T-helper 2 cell treated with Interferon-gamma antibody and Interleukin-4, amounts not matched to agents 5 μg/mL and 100 μg/mL, for 36 hours (primary cell): Measurements from ENCODE around the gene CD27.
"Not testable (repeated sequence)": the region's sequence is repeated elsewhere in the genome, so short reads cannot be mapped to it uniquely, and the experiment has no call there.

Experiments
- DNase-seq: peaks from one replicate; pipeline ENCODE4 v3.0.0; 2021; ENCODE audit warnings: low spot score
- H3K27ac Mint-ChIP-seq: one replicate; pipeline ENCODE4 v1.8.0; 2021; ENCODE audit warnings: mild to moderate bottlenecking, mixed read lengths
- H3K27me3 Mint-ChIP-seq: one replicate; pipeline ENCODE4 v1.8.0; 2021; ENCODE audit warnings: low read depth, mixed read lengths
- H3K36me3 Mint-ChIP-seq: one replicate; pipeline ENCODE4 v1.8.0; 2021; ENCODE audit warnings: low read depth, mixed read lengths
- H3K4me1 Mint-ChIP-seq: one replicate; pipeline ENCODE4 v1.8.0; 2021; ENCODE audit warnings: low read depth, mixed read lengths
- H3K4me3 Mint-ChIP-seq: one replicate; pipeline ENCODE4 v1.8.0; 2022; ENCODE audit warnings: mild to moderate bottlenecking, moderate library complexity, mixed read lengths
- H3K9me3 Mint-ChIP-seq: one replicate; pipeline ENCODE4 v1.8.0; 2021; ENCODE audit warnings: mixed read lengths

CD27 gene

GRCh38 chr12:6425590-6426531 lies 18.9 kb upstream of the CD27 start:
- Mint-ChIP-seq H3K4me3 (no peak overlapping the region), H3K4me1 (peaks cover 49% of the 10 kb centered on the region), H3K27ac (peak overlapping the region; percentile 97), H3K36me3 (no peaks in the 10 kb centered on the region), H3K9me3 (no peaks in the 10 kb centered on the region), H3K27me3 (no peaks in the 10 kb centered on the region)
- peak; percentile 10 for DNase-seq

DNA sequence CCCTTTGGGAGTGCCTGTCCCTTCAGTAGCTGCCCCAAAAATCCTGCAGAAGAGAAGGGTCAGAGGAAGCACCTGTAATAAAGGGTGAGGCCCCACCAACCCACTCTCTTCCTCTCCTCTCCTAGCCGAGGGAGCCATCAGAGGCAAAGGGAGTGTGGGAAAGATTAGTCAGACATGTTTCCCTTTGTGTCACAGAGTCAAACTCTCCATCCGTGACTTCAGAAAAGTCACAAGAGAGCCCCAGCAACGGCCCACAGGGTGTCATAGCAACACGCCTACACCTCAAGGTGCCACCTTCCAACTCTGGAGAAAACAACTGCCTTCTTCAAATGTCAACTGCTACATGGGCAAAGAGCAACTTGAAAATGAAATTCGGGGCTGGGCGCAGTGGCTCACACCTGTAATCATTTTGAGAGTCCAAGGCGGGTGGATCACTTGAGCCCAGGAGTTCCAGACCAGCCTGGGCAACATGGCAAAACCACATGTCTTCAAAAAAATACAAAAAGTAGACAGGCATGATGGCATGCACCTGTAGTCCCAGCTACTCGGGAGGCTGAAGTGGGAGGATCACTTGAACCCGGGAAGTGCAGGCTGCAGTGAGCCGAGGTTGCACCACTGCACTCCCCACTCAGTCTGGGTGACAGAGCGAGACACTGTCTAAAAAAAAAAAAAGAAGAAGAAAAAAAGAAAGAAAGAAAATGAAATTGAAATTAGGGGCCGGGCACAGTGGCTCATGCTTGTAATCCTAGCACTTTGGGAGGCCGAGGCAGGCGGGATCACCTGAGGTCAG lies 17.7 kb upstream of the CD27 start:
- no peaks in the 10 kb centered on the region for H3K27me3 Mint-ChIP-seq
- H3K4me1 Mint-ChIP-seq = peaks cover 56% of the 10 kb centered on the region
- no peaks in the 10 kb centered on the region for H3K9me3 Mint-ChIP-seq

GRCh38 chr12:6427796-6428195 lies 17.0 kb upstream of the CD27 start:
- not testable (repeated sequence) for H3K27me3 Mint-ChIP-seq, H3K36me3 Mint-ChIP-seq, DNase-seq, H3K9me3 Mint-ChIP-seq
- peak overlapping the region; percentile 10 for H3K4me3 Mint-ChIP-seq
- H3K4me1 Mint-ChIP-seq = peaks cover 58% of the 10 kb centered on the region
- peak overlapping the region; percentile 14 for H3K27ac Mint-ChIP-seq

More for the DNA sequence above, 17.7 kb upstream of the CD27 start:
- peak overlapping the region; percentile 97 for H3K27ac Mint-ChIP-seq
- no peaks in the 10 kb centered on the region for H3K36me3 Mint-ChIP-seq
- peak overlapping the region; percentile 82 for H3K4me3 Mint-ChIP-seq
- peak; percentile 96 for DNase-seq

- Mint-ChIP-seq H3K36me3 (no peaks in the 10 kb centered on the region), H3K27me3 (no peaks in the 10 kb centered on the region), H3K9me3 (no peaks in the 10 kb centered on the region), H3K4me1 (peaks cover 59% of the 10 kb centered on the region), H3K4me3 (peak overlapping the region; percentile 10), H3K27ac (no peak overlapping the region)
- no peak for DNase-seq
Observed at GRCh38 chr12:6428326-6428725, 16.4 kb upstream of the CD27 start.

GRCh38 chr12:6430124-6430989 lies 14.4 kb upstream of the CD27 start:
- H3K36me3 Mint-ChIP-seq = no peaks in the 10 kb centered on the region
- no peaks in the 10 kb centered on the region for H3K27me3 Mint-ChIP-seq
- peaks cover 60% of the 10 kb centered on the region for H3K4me1 Mint-ChIP-seq
- no peaks in the 10 kb centered on the region for H3K9me3 Mint-ChIP-seq
- peak overlapping the region; percentile 43 for H3K4me3 Mint-ChIP-seq
- DNase-seq = peak; percentile 62
- peak overlapping the region; percentile 52 for H3K27ac Mint-ChIP-seq

DNA sequence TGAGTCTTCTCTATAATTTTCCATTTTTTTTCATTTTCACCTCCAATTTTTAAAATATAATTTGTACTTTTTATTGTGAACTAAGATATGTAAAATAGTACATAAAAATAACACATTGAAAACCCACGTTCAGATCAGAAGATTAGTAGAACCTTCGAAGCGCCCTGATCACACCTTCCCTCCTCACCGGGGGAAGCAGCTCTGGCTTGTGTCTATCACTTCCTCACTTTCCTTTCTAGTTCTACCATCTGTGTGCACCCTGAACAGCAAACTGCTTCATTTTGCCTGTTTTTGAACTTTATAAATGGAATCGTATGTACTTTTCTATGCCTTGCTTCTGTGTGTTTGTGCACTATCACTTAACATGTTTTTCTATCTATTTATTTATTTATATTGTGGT lies 11.8 kb upstream of the CD27 start:
- Mint-ChIP-seq H3K36me3 (no peaks in the 10 kb centered on the region), H3K4me1 (peaks cover 42% of the 10 kb centered on the region), H3K27me3 (no peaks in the 10 kb centered on the region), H3K27ac (peak overlapping the region; percentile 41), H3K4me3 (no peak overlapping the region), H3K9me3 (no peaks in the 10 kb centered on the region)
- DNase-seq = no peak

GRCh38 chr12:6434205-6435140 lies 10.3 kb upstream of the CD27 start:
- Mint-ChIP-seq H3K4me1 (peaks cover 43% of the 10 kb centered on the region), H3K36me3 (no peaks in the 10 kb centered on the region), H3K4me3 (peak overlapping the region; percentile 74), H3K27me3 (no peaks in the 10 kb centered on the region), H3K27ac (peak overlapping the region; percentile 89), H3K9me3 (no peaks in the 10 kb centered on the region)
- no peak for DNase-seq

- no peak overlapping the region for H3K4me3 Mint-ChIP-seq
- no peak for DNase-seq
- H3K36me3 Mint-ChIP-seq = no peaks in the 10 kb centered on the region
- peaks cover 30% of the 10 kb centered on the region for H3K4me1 Mint-ChIP-seq
- H3K27ac Mint-ChIP-seq = no peak overlapping the region
- no peaks in the 10 kb centered on the region for H3K27me3 Mint-ChIP-seq
- no peaks in the 10 kb centered on the region for H3K9me3 Mint-ChIP-seq
Observed at GRCh38 chr12:6435961-6436715, 8.6 kb upstream of the CD27 start.

DNA sequence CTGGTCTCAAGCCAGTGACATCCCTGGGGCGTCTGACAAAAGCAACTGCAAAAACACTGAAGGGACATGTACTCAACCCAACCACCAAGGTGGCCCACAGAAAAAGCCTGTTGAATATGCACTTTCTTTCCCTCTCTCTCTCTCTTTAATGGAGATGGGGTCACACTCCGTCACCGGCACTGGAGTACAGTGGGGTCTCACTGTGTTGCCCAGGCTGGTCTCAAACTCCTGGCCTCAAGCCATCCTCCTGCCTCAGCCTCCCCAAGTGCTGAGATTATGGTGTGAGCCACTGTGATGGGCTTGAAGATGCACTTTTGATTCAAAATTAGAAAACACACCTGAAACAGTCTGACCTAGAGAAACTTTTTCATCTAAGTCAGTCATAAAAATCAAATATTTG lies 7.2 kb upstream of the CD27 start:
- H3K9me3 Mint-ChIP-seq = no peaks in the 10 kb centered on the region
- no peak overlapping the region for H3K4me3 Mint-ChIP-seq
- H3K27me3 Mint-ChIP-seq = no peaks in the 10 kb centered on the region
- H3K36me3 Mint-ChIP-seq = no peaks in the 10 kb centered on the region
- H3K4me1 Mint-ChIP-seq = peaks cover 26% of the 10 kb centered on the region
- no peak for DNase-seq
- H3K27ac Mint-ChIP-seq = no peak overlapping the region

- Mint-ChIP-seq H3K27ac (no peak overlapping the region), H3K4me1 (peaks cover 26% of the 10 kb centered on the region), H3K27me3 (no peaks in the 10 kb centered on the region), H3K9me3 (no peaks in the 10 kb centered on the region), H3K36me3 (no peaks in the 10 kb centered on the region), H3K4me3 (no peak overlapping the region)
- DNase-seq = no peak
Observed at GRCh38 chr12:6438345-6438744, 6.4 kb upstream of the CD27 start.

DNA sequence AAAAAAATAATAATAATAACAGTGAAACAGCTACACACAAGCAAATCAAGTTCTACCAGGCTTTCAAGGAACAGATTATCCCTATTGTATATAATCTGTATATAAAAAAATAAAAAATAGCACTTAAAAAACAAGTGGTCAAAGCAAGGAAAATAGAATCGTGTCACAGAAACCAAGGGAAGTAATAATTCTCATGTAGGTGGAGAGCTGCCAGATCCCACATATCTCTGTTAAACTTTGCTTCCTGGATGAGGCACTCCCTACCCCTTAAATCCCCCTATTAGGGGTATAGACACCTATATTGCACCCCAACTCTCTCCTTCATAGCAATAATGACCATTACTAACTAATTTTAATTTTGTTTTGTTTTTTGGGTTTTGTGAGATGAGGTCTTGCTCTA lies 4.4 kb upstream of the CD27 start:
- Mint-ChIP-seq H3K4me3 (no peak overlapping the region), H3K27ac (no peak overlapping the region), H3K27me3 (no peaks in the 10 kb centered on the region), H3K4me1 (peaks cover 27% of the 10 kb centered on the region), H3K9me3 (no peaks in the 10 kb centered on the region), H3K36me3 (peaks cover 6% of the 10 kb centered on the region)
- no peak for DNase-seq

- no peak for DNase-seq
- H3K27ac Mint-ChIP-seq = peak overlapping the region; percentile 18
- no peaks in the 10 kb centered on the region for H3K27me3 Mint-ChIP-seq
- no peaks in the 10 kb centered on the region for H3K9me3 Mint-ChIP-seq
- peaks cover 46% of the 10 kb centered on the region for H3K4me1 Mint-ChIP-seq
- H3K36me3 Mint-ChIP-seq = peaks cover 16% of the 10 kb centered on the region
- no peak overlapping the region for H3K4me3 Mint-ChIP-seq
Observed at GRCh38 chr12:6442836-6443235, 1.9 kb upstream of the CD27 start.
